Tibial nerve (tissue), 4 donors: ENCODE results near the gene C20orf96.

Experiments used
- EP300 ChIP-seq, 2 donors: sonication (generic); formaldehyde crosslinking; IDR thresholded peaks; one replicate each; pipeline ENCODE4 v1.6.1; 2017; ENCODE audit warnings: antibody characterized with exemption in 2 of 2, mild to moderate bottlenecking in 1 of 2
- POLR2A ChIP-seq, 2 donors: fragments of 450-650 bp; IDR thresholded peaks; one replicate each; pipeline ENCODE4 v1.6.1; 2017; ENCODE audit warnings: antibody characterized with exemption in 2 of 2, mild to moderate bottlenecking in 2 of 2, moderate library complexity in 2 of 2
- TF ChIP-seq, protein P1 (sequence below), 5 experiments: fragments of 200-600 bp in 3 of 5; fragments of 450-650 bp in 2 of 5; sonication (generic) in 3 of 5; IDR thresholded peaks; one replicate each; pipeline ENCODE4 v1.5.1; 2016 to 2019; ENCODE audit warnings: antibody characterized with exemption in 5 of 5, mild to moderate bottlenecking in 3 of 5, moderate library complexity in 2 of 5

- TF ChIP-seq EP300 (IDR thresholded peaks at IDR 0.05), result no peak
- TF ChIP-seq POLR2A (IDR thresholded peaks at IDR 0.05), result no peak
- TF ChIP-seq, protein P1, sequence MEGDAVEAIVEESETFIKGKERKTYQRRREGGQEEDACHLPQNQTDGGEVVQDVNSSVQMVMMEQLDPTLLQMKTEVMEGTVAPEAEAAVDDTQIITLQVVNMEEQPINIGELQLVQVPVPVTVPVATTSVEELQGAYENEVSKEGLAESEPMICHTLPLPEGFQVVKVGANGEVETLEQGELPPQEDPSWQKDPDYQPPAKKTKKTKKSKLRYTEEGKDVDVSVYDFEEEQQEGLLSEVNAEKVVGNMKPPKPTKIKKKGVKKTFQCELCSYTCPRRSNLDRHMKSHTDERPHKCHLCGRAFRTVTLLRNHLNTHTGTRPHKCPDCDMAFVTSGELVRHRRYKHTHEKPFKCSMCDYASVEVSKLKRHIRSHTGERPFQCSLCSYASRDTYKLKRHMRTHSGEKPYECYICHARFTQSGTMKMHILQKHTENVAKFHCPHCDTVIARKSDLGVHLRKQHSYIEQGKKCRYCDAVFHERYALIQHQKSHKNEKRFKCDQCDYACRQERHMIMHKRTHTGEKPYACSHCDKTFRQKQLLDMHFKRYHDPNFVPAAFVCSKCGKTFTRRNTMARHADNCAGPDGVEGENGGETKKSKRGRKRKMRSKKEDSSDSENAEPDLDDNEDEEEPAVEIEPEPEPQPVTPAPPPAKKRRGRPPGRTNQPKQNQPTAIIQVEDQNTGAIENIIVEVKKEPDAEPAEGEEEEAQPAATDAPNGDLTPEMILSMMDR (IDR thresholded peaks at IDR 0.05), result no peak
Measured at GRCh38 chr20:305745-306144, 15.2 kb upstream of the C20orf96 start.
